ENCODE results near the gene LHPP. TPM values are rescaled to one million over a fixed set of nuclear protein-coding genes. Genes with fewer than 3 reads are reported as not detected.

The LHPP gene
- total RNA-seq, 1 donor from 2014 or later = 4.2 TPM

DNA sequence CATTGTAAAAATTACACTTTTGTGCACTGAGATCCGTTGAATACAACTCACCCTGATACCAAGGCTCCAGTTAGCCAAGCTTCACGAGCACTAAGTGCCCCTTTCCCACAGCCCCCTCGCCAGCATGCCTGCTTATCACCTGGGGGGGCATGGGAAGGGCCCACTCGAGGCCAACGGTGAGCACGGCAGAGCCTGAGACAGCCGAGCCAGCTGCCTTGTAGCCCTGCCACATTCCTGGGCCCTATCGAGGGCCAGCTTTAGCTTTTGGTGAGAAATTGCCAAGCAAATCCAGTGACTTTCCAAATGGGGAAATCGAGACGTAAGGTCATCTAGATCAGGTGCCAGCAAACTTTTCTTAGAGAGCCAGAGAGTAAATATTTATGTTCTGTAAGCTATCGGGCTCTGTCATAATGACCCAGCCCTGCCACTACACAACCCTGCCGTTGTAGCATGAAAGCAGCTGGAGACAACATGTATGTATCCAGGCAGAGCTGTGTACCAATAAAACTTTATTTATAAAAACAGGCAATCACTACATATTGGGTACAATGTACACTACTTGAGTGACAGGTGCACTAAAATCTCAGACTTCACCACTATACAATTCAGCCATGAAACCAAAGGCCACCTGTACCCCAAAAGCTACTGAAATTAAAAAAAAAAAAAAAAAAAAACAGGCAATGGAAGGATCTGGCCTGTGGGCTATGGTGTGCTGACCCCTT is 198.9 kb downstream of the LHPP start:
- peaks cover 4% of the 10 kb centered on the region for H3K4me1 Mint-ChIP-seq (ENCODE audit: unreplicated experiment)
- H3K27me3 Mint-ChIP-seq (ENCODE audit: unreplicated experiment) = peaks cover 7% of the 10 kb centered on the region
- H3K27ac Mint-ChIP-seq (ENCODE audit: unreplicated experiment) = no peak overlapping the region
- no peak overlapping the region for H3K4me3 Mint-ChIP-seq (ENCODE audit: unreplicated experiment)
- peaks cover 11% of the 10 kb centered on the region for H3K36me3 Mint-ChIP-seq (ENCODE audit: low read depth, unreplicated experiment)
- no peaks in the 10 kb centered on the region for H3K9me3 Mint-ChIP-seq (ENCODE audit: unreplicated experiment)
- TF ChIP-seq, protein P1, sequence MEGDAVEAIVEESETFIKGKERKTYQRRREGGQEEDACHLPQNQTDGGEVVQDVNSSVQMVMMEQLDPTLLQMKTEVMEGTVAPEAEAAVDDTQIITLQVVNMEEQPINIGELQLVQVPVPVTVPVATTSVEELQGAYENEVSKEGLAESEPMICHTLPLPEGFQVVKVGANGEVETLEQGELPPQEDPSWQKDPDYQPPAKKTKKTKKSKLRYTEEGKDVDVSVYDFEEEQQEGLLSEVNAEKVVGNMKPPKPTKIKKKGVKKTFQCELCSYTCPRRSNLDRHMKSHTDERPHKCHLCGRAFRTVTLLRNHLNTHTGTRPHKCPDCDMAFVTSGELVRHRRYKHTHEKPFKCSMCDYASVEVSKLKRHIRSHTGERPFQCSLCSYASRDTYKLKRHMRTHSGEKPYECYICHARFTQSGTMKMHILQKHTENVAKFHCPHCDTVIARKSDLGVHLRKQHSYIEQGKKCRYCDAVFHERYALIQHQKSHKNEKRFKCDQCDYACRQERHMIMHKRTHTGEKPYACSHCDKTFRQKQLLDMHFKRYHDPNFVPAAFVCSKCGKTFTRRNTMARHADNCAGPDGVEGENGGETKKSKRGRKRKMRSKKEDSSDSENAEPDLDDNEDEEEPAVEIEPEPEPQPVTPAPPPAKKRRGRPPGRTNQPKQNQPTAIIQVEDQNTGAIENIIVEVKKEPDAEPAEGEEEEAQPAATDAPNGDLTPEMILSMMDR (IDR thresholded peaks at IDR 0.05; ENCODE audit: unreplicated experiment) = no peak
- DNase-seq (ENCODE audit: low spot score) = no peak

- H3K4me3 Mint-ChIP-seq (ENCODE audit: unreplicated experiment) = no peak overlapping the region
- peaks cover 7% of the 10 kb centered on the region for H3K36me3 Mint-ChIP-seq (ENCODE audit: low read depth, unreplicated experiment)
- H3K4me1 Mint-ChIP-seq (ENCODE audit: unreplicated experiment) = no peaks in the 10 kb centered on the region
- no peak overlapping the region for H3K27ac Mint-ChIP-seq (ENCODE audit: unreplicated experiment)
- TF ChIP-seq, protein P1 (IDR thresholded peaks at IDR 0.05; ENCODE audit: unreplicated experiment) = no peak
- no peak for DNase-seq (ENCODE audit: low spot score)
- H3K27me3 Mint-ChIP-seq (ENCODE audit: unreplicated experiment) = peaks cover 6% of the 10 kb centered on the region
- no peaks in the 10 kb centered on the region for H3K9me3 Mint-ChIP-seq (ENCODE audit: unreplicated experiment)
Measured at GRCh38 chr10:124661660-124662180, 200.1 kb downstream of the LHPP start.

DNA sequence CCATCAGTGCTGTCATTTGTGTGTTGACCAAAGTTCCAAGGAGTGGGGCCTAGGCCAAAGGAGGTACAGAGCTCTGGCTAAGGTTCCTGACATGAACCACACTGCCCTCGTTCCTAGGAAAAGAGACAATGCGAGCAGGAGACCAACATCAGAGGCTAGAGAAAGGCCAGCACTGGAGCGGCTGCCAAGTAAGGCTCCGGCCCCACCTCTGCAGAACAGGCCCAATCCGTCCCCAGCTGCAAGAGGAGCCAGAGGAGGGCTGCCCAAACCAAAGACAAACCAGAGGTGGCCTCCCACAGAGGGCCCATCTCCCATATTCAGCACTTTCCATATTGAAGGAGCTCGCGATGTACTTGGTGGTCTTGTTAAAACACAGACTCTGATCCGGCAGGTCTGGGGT is 201.6 kb downstream of the LHPP start:
- Mint-ChIP-seq H3K27ac (ENCODE audit: unreplicated experiment) (no peak overlapping the region), H3K9me3 (ENCODE audit: unreplicated experiment) (no peaks in the 10 kb centered on the region), H3K36me3 (ENCODE audit: low read depth, unreplicated experiment) (peaks cover 7% of the 10 kb centered on the region), H3K4me3 (ENCODE audit: unreplicated experiment) (no peak overlapping the region), H3K27me3 (ENCODE audit: unreplicated experiment) (peaks cover 4% of the 10 kb centered on the region), H3K4me1 (ENCODE audit: unreplicated experiment) (peaks cover 4% of the 10 kb centered on the region)
- DNase-seq (ENCODE audit: low spot score) = no peak
- TF ChIP-seq, protein P1 (IDR thresholded peaks at IDR 0.05; ENCODE audit: unreplicated experiment) = no peak

Other genes starting within 250 kb of the LHPP start
- gene OAT, start 42.9 kb upstream of the LHPP start, total RNA-seq (ENCODE audit: unreplicated experiment) = 36.6 TPM
- 0.77 TPM for gene NKX1-2, start 11.8 kb upstream of the LHPP start, total RNA-seq (ENCODE audit: unreplicated experiment)

Data from endothelial cell (in vitro differentiated cells).